GM19463 (cell line): ENCODE measurements around the gene WDR27.

Source experiments
- ATAC-seq: cut with Tn5 transposase; IDR thresholded peaks from one replicate; pipeline ENCODE4 v1.9.1; 2021; ENCODE audit warnings: mild to moderate bottlenecking, moderate library complexity; ENCODE audit not compliant: unreplicated experiment

The WDR27 gene

DNA sequence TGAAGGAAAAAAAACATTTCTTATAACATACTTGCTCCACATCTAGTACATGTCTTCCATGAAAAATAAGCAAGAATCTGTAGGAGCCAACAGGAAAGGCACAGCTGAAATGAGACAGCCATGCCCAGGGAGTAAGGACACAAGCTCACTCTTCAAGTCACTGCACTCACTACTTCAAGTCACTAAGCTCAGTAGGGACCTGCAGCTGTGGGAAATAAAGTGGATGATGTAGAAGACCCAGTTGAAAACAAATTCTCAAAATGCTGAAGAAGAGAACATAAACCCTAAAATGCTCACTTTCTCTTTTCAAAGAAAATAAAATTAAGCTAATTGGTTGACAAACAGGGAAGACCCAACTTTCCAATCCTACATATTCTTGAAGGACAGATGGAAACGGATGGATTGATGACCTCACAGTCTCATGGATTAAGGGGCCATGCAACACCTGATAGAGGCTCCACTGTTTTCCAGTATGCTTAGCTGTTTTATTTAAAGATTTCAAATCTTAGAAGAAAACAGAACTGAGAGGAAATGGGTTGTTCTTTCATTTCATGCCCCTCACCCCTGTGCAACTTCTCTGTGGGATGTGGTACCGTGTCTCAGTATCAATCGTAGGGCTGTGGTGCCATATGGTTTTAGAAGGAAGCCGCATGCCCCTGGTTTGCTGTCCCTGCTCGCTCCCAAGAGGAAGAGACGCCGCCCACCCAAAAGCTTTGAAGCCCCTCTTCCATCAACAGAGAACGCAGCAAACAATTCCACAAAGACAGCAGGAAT lies 133.3 kb downstream of the WDR27 start:
- peak; percentile 76 for ATAC-seq

DNA sequence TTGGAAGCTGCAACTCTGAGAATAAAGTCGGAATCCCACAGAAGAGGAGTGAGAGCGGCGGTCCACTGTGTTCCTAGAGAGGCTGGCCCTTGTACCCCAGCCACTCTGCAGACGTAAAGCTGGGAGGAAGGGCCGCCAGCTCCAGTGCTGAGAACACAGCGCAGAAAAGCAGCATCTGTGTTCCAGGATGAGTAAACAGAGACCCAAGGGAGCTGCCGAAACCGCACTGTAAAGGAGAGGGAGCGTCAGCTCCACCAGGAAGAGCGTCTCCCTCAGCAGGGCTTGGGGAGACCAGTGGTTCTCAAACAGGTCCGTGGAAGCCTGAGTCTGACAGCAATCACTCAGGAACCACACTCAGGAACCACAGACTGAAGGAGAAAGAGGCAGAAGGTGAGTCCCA lies 134.0 kb downstream of the WDR27 start:
- no peak for ATAC-seq

DNA sequence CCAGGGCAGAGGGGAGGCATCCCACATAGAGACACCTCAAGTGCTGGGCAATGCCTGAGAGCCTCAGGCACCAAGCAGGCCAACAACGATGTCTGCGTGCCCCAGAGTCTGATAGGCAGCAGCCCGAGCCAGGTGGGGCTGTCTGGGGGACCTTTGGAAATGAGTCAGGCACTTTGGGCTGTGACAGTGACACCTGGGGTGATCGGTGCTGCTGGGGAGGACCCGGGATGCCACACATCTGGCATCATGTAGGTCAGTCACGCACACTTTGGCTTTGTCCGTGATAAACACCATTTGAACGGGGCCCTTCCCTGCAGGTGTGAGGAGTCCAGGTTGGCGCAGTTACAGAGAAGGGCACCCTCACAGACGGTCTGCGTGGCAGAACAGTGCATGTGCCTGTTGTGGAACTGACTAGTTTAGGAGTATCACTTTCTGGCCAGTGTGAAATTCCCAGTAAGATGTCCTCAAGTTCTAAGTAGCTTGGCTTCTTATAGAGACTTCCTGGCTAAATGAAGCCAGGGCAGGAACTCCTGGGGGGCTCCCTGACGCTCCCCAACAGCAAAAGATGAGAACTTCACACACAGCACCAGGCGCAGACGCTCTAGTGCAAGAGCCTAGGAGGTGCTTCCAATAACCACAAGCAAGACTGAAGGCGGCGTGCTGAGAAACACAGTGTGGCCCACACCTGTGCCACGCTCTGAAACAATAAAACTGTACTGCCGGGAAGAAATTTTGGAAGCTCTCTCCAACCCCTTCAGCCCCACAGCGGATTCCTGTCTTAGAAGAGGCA lies 134.7 kb downstream of the WDR27 start:
- ATAC-seq = no peak

DNA sequence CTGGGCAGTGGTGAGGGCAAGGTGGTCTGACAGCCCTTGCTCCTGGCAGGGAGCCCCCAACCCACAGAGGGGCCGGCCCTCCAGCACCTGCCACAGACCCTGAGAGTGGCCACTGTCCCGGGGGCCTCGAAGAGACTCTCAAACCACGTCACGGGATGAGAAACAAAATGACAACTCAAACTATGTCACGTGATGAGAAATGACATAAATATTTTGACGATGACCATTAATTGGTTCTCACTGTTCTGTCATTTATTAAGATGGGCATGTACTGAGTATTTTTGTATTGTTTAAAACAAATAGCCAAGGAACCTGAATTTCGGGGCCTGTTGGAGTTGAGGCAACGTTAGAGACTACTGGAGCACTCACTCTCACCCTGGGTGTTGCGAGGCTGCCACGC lies 135.5 kb downstream of the WDR27 start:
- ATAC-seq = no peak

DNA sequence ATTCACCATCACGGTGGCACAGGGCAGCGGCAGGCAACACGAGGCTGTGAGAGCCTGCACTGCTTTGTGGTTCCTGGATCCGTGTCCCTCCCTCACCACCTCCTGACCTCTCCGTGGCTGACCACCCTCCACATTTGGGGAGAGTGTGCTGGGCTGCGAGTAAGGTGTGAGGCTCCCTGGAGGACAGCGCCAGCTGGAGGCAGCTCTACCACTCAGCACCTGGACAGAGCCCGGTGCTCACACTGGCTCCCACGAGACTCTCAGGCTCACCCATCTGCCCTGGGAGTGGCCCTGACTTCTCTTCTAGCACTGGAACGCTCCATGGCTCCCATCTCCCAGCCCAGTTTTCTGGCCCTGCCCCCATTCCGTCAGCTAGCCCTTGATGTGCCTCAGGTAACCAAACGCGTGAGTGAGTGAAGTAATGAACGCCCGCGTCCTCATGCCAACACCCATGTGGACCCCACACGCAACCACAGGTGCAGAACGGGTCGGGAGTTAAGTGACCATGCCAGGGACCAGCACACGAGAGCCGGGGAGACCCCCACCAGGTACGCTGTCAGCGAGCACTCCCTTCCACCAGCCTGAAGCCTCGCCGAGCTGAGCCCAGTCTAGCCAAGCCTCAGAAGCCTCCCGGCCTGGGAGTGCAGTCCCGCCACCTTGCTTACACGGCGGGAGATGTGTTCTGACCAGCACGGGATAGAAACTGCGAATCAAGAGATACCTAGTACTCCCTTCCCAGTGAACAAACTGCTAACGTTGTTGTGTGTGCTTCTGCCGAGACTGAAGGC lies 137.2 kb downstream of the WDR27 start:
- ATAC-seq = no peak

DNA sequence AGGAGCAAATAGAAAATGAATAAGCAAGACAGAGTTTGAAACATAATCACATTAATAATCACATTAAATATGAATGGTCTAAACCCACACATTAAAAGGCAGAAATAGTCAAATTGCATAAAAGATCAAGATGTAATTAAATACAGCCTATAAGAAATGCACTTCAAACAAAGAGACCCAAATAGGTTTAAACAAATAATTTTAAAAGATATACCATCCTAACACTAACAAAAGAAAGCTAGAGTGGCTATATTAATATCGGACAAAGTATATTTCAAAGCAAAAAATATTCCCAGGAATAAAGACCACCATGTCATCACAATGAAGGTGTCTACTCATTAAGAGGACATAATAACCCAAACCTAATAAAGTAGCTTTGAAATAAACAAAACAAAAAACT lies 140.2 kb downstream of the WDR27 start:
- ATAC-seq = no peak

DNA sequence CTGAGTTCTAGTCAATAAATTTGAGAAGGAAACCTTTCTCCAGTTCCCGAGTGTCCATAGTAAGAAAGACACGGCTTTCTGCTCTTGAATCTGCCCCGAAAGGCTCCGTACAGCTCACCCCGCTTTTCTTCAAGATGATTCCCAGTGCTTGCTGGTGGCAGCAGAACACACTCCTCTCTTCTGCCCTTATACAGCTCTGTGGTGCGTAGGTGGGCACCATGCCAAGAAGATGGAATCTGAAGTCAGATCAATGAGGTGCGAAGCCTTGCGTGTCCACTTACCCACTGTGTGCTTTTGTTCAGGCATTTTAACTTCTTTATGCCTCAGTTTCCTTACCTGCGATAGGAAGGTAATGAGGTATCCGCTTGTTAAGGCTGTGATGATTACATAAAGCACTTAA lies 142.2 kb downstream of the WDR27 start:
- no peak for ATAC-seq

DNA sequence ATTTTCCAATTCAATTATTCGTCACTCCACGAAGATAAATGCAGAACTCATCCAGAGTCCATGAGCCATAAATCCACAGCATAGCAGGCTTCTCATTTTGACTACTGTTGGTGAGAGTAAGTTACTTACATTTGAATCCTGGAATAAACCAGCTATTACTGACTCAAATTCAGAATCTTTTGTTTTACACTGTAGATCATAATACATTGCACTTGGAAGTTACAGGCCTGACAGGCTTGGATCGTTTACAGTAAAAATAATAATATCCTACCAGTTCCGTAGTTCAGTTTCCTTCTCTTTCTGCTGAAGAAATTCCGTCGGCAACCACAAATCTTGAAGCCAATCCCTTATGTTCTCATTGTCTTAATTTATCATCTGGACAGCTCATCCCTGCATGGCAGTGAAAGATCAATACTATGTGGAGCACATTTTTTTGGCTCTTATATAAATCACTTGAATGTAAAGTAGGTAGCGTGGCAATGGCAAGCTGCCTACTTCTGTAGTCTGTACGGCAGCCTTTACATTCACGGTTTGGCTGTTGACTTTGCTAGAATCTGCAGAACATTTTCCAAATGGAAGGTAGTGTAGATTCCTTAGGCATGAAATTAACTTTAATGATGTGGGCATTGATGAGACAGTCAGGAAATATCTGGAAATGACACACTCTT lies 142.9 kb downstream of the WDR27 start:
- ATAC-seq = no peak

DNA sequence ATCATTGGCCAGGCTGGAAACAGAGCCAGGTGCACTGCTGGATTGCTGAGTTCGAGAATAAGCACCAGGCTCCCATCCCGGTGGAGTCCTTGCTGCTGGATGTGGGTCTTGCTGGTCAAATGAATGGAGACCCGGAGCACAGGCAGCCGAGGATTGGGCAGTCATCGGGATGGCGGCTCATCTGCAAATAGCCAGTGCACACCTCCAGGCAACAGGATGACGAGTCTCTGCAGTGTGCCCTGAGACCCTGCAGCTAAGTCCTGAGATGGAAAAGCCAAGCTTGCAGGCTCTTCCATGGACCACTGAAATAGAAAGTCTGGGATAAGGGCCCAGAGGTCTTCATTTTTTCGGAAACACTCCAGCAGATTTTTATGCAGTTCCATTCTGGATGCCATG lies 143.5 kb downstream of the WDR27 start:
- ATAC-seq = no peak

DNA sequence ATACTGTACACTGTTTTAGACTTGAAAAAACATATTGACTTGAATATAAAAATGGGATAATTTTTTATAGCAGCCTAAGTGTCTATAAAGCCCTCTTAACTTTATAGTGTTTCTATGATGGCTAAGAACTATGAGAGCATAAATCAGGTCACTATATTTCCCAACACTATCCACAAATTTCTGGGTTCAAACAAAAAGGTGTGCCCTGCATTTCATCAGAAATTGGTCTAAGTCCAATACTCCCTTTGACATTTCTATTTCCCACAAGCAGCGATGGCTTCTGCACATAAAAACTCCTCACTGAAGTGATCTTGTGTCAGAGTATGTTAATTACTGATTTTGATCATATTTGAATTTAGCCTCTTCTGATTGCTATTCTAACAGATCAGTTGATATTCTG lies 143.9 kb downstream of the WDR27 start:
- no peak for ATAC-seq

DNA sequence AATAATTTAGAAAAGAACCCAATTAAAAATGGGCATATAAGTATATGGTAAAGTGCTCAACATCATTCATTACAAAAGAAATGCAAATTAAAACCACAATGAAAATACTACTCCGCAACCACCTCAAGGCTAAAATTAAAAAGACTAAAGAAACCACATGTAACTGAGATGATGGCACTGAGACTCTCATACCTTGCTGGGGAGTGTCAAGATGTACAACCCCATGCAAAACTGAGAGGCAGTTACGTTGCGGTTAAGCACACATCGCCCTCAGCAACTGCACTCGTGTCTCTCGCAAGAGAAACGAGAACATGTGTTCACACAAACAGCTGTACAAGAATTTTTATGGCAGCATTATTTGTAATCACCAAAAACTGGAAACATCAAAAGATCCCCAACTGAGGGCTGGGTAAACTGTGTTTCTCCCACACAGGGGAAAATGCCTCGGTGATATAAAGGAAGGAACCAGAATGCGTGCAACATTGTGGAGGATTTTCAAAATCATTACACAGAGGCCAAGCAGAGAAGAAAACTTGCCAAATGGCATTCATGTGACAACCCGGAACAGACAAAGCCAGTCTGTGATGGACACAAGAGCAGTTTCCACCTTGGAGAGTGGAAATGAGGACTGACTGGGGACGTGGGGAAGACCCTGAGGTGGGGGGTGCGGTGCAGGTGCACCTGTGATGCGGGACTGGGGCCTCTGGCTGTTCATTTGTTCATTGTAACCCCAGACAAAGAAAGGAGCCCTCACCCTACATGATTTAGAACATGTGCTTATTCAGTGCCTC lies 144.9 kb downstream of the WDR27 start:
- peak; percentile 100 for ATAC-seq

DNA sequence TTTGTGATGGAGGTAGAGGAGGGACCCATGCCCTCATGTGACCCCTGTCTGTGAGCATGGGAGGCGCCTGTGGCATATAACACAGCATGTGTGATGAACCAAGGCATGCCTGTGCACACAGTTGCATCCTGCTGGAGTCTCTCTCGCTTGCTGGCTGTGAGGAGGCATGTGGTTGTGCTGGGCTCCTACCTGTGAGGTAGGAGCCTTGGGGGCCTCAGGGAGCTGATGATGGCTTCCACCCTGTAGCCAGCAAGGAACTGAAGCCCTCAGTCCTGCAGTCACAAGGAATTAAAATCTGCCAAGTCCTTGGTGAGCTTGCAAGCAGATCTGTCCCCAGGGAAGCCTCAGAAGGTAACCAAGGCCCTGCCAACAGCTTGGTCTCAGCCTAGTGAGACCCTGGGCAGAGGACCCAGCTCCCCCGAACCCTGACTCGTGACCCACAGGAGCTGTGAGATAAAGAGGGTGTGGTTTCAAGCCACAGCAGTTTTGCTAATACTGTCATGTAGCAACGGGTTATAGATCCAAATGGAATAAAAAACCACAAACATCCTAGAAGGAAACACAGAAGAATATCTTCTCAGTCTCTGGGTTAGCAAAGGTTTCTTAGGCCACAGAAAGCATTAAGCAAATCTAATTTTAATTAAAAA lies 145.7 kb downstream of the WDR27 start:
- no peak for ATAC-seq

DNA sequence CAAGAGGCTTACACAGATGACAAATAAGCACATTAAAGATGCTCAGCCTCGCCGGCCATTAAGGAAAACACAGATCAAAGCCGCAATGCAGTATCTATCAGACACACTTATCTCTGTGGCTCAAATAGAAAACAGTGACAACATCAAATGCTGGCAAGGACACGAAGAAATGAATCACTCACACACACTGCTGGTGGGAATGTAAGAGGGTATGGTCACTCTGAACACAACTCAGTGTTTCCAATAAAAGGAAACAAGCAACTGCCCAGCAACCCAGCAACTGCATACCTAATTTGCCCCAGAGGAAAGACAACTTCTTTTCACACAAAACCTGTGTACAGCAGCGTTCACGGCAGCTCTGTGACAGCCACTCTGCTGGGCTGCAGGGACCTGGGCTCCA lies 155.8 kb downstream of the WDR27 start:
- ATAC-seq = no peak

DNA sequence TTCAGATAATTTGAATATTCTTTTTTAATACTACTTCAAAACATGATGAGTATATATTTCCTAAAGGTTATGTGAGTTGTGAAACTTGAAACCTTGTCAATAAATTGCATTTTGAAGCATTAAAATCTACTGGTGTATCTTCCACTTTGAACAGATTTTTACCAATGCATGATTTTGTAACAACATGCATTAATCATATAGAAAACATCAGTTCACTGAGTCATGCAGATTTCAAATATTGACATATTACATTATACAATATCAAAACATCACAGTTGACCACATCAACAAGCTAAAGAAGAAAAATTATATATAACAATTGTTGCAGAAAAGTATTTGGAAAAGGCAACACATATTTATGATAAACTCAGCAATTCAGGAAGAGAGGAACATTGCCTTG lies 158.1 kb downstream of the WDR27 start:
- ATAC-seq = no peak

DNA sequence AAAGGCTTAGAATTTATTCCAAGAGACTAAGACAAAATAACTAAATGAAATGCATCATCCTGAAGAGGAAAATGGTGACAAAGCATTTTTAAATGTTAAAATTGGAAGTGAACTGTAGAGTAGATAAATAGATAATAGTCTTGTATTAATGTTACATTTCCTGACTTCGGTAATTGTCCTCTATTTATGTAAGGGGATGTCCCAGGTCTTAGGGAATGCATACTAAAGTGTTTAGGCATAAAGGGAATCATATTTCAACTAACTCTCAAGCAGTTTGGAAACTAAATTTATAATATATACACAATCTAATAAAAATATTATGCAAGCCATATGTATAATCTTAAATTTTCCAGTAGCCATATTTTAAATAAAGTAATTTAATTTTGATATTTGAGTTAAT lies 159.3 kb downstream of the WDR27 start:
- no peak for ATAC-seq

DNA sequence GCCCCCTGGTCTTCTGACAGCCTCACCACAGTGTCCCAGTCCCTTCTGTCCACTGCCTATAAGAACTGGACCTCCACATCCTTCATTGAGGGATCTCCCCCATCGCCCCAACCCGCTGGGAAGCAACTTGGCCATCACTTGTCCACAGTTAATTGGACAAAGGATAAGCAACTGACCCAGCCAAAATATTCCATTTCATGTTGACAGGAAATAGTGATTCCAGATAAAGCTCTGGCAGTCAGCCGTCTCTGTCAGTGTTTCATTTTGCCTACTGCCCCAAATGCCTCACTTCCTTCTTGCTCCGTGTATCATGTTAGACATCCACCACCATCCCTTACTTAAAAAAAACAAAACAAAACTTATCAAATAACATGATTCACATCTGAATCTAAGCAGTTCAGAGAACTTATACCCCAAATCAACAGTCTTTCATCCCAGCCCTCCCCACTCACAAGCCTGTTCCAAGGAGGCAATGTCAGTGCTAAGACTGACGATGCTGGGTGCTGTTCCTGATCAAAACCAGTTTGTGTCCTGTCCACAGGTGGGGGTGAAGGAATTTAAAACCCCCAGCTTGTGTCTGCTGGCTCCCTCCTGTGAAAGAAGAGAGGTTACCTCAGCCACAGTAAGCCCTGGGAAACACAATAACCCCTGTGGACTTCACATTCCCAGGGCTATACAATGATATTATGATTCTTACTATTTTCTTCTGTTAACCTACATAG lies 162.5 kb downstream of the WDR27 start:
- no peak for ATAC-seq

DNA sequence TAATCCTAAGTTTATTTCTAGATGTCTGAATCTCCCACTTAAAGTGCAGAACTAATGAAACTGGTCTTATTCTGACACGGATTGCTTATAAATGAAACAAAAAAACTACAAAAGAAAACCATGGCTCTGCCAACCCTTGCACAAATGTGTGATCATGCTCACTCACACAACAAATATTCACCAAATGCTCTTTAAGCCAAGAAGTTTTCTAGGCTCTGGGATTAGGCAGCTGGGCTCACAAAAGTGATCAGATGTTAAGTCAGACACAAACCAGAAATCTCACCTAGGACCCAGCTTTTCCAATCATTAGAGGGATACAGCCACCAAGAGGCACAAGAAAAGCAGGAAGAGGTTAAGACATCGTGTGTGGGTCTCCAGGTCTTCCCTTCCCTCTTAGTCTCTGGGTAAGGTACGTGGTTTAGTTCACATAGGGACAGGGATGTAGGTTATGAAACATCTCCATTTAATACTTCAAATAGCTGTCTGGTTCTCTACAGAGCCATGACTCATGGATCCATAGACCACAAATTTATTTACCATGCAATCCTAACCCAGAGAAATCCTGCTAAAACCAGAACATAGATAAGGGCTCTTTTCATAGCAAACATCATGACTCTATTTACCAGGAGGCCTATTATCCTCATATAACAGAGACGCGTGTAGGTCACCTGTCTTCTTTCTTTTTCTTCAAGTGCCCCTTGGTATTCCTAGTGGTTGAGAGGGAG lies 165.2 kb downstream of the WDR27 start:
- ATAC-seq = no peak

DNA sequence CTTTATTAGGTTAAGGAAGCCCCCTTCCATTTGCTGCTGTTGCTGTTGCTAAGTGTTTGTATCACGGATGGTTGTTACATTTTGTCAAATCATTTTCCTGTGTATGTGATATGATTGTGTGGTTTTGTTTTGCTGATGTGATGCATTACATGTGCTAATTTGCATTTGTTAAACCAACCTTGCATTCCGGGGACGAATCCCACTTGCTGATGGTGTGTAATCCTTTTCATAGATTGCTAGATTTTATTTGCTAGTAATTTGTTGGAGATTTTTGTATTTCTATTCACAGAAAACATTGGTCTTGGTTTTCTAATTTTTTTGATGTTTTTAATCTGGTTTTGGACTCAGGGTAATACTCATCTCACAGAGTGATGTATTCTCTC lies 167.8 kb downstream of the WDR27 start:
- ATAC-seq = no peak
